ENCODE measurements around the gene APOO. TPM values are rescaled to one million over a fixed set of nuclear protein-coding genes. Genes with fewer than 3 reads are reported as not detected.
"Not testable (repeated sequence)": the region's sequence is repeated elsewhere in the genome, so short reads cannot be mapped to it uniquely, and the experiment has no call there.

Gene APOO
- total and polyA plus RNA-seq, 7 experiments from 2014 or later = 5.4 to 21.2 (median 13.9) TPM

DNA sequence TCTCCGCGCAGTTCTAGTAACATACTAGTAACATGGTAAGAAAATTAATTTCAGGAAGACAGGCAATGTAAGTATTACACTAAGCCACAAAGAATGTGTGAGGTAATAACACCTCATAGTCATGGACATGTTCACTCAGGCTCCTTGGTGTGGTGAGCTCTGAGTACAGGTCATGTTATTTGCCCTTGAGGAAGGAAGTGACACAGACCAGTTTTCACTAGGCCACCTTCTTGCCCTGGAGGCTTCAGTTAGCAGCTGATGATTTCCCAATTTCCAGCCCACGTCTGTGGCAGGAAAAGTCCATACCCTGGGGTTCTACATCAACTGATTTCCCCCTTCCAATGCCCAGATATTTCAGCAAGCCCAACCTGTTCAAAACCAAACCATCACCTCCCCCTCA, 6.7 kb downstream of the APOO start:
- no peaks in the 10 kb centered on the region for H3K27me3 ChIP-seq (ENCODE audit: control insufficient read depth in 2 of 2, insufficient read depth in 2 of 2, low read length in 2 of 2)
- DNase-seq (no peak), ATAC-seq (peak; percentile 69)
- H3K36me3 ChIP-seq (ENCODE audit: control insufficient read depth in 2 of 3, insufficient read depth in 3 of 3, low read length in 3 of 3) = no peaks in the 10 kb centered on the region
- POLR2A ChIA-PET = interaction anchor here (0.7 to 2.1 kb wide), 3 partner anchors 118 to 125 kb away, joined by 3 to 16 read pairs (median 4); partner anchors contain the start of gene SAT1
- no peaks in the 10 kb centered on the region for H3K27me3 Mint-ChIP-seq
- no peak overlapping the region for H3K4me3 ChIP-seq (ENCODE audit: low read length)
- no peak overlapping the region for H3K27ac ChIP-seq (ENCODE audit: low read depth, low read length)
- CTCF ChIA-PET = interaction anchor here (0.6 to 3.2 kb wide), 16 partner anchors 22 to 292 kb away, joined by 3 to 36 read pairs (median 4); partner anchors contain the start of gene SAT1
- H3K36me3 Mint-ChIP-seq = peaks cover 0 to 3% (median 0%) of the 10 kb centered on the region in 5 donors
- intact Hi-C loops (cut with micrococcal nuclease) = loop anchor here in 1 of 2 donors (10.0 kb wide), 1 partner anchor 236 kb away; the partner anchor contains the start of gene PRDX4
- H3K9me3 Mint-ChIP-seq = no peaks in the 10 kb centered on the region
- no peak overlapping the region for H3K4me3 Mint-ChIP-seq
- H3K4me1 Mint-ChIP-seq = peaks cover 0 to 6% (median 0%) of the 10 kb centered on the region in 7 donors
- no peaks in the 10 kb centered on the region for H3K9me3 ChIP-seq (ENCODE audit: control insufficient read depth in 2 of 3, low read length in 3 of 3)
- H3K27ac Mint-ChIP-seq = no peak overlapping the region
- H3K4me1 ChIP-seq (ENCODE audit: control insufficient read depth in 2 of 2, insufficient read depth in 2 of 2, low read length in 2 of 2) = no peaks in the 10 kb centered on the region

DNA sequence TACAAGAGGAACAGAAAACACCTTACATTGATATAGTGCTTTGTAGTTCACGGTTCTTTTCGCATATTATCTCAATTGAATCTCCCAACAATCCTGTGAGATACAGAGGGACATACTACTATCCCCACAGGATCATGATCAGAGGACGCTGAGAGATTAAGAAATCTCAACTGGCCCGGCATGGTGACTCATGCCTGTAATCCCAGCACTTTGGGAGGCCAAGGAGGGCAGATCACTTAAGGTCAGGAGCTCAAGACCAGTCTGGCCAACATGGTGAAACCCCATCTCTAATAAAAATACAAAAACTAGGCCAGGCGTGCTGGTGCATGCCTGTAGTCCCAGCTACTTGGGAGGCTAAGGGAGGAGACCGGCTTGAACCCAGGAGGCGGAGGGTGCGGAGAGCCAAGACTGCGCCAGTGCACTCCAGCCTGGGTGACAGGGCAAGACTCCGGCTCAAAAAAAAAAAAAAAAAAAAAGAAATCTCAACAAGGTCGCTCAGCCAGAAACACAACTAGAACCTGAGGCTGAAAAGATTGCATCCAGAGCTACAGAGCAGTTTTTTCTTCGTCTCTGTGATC, 7.4 kb downstream of the APOO start:
- CTCF ChIA-PET = interaction anchor here (0.6 to 1.6 kb wide), 3 partner anchors 119 to 342 kb away, joined by 3 to 5 read pairs (median 3); no protein-coding TSS in a partner anchor
- DNase-seq = no peak
- Mint-ChIP-seq H3K27me3 (no peaks in the 10 kb centered on the region), H3K27ac (no peak overlapping the region), H3K4me1 (peaks cover 0 to 6% (median 0%) of the 10 kb centered on the region in 7 donors), H3K9me3 (no peaks in the 10 kb centered on the region), H3K36me3 (peaks cover 0 to 3% (median 0%) of the 10 kb centered on the region in 5 donors), H3K4me3 (no peak overlapping the region)
- Histone ChIP-seq H3K36me3 (ENCODE audit: control insufficient read depth in 2 of 3, insufficient read depth in 3 of 3, low read length in 3 of 3) (no peaks in the 10 kb centered on the region), H3K27ac (ENCODE audit: low read depth, low read length) (no peak overlapping the region), H3K27me3 (ENCODE audit: control insufficient read depth in 2 of 2, insufficient read depth in 2 of 2, low read length in 2 of 2) (no peaks in the 10 kb centered on the region), H3K9me3 (ENCODE audit: control insufficient read depth in 2 of 3, low read length in 3 of 3) (no peaks in the 10 kb centered on the region), H3K4me3 (ENCODE audit: low read length) (no peak overlapping the region), H3K4me1 (ENCODE audit: control insufficient read depth in 2 of 2, insufficient read depth in 2 of 2, low read length in 2 of 2) (no peaks in the 10 kb centered on the region)
- intact Hi-C loops (cut with micrococcal nuclease) = loop anchor here in 1 of 2 donors (10.0 kb wide), 1 partner anchor 236 kb away; the partner anchor contains the start of gene PRDX4
- POLR2A ChIA-PET = no interaction called here
- ATAC-seq = no peak

DNA sequence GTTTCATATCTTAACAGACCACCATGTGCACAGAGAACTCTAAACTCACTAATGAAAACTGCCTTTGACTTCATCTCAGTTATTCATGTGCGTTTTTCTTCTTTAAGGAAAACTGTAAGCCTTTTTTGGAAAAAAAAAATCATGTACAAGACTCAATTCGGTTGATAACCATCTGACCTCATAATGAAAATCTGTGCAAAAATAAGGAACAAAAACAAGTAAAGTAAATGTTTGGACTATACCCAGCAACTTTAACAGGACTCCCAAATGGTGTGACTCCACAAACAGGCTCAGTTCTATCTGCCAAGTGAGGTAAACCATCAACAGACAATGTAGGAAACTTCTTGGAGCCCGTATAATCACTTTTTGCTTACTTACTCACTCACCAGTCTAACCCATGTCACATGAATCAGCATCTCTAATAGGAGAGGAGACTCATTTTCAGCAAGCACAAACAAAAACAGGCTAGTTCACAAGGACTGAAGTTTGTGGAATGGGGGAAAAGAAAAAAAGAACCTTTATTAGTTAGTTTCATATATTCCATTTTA, 9.3 kb downstream of the APOO start:
- no peak for ATAC-seq

DNA sequence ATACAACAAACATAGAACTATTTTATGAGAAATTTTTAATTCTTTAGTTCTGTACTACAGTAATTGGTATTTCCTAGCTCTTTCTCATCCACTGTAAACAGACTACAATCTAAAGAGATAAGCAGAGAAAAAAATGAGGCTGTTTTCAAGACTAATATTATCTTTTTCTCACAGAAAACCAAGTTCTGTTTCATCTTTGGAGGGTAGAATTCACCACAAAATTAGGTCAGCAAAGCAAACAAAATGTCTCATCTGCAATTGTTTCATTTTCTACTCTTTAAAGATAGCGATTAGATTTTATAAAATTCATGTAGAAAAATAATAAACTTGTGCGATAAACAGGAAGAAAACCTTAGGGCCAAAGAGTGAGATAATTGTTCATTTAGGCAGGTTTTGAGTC, 10.8 kb downstream of the APOO start:
- Histone ChIP-seq H3K27ac (ENCODE audit: low read depth, low read length) (no peak overlapping the region), H3K27me3 (ENCODE audit: control insufficient read depth in 2 of 2, insufficient read depth in 2 of 2, low read length in 2 of 2) (no peaks in the 10 kb centered on the region), H3K4me3 (ENCODE audit: low read length) (no peak overlapping the region), H3K9me3 (ENCODE audit: control insufficient read depth in 2 of 3, low read length in 3 of 3) (no peaks in the 10 kb centered on the region), H3K4me1 (ENCODE audit: control insufficient read depth in 2 of 2, insufficient read depth in 2 of 2, low read length in 2 of 2) (no peaks in the 10 kb centered on the region), H3K36me3 (ENCODE audit: control insufficient read depth in 2 of 3, insufficient read depth in 3 of 3, low read length in 3 of 3) (no peaks in the 10 kb centered on the region)
- POLR2A ChIA-PET = interaction anchor here (0.6 kb wide), 1 partner anchor 203 kb away, joined by 3 read pairs; no protein-coding TSS in a partner anchor
- intact Hi-C loops (cut with micrococcal nuclease) = no loop called here
- ATAC-seq = no peak
- H3K36me3 Mint-ChIP-seq = no peaks in the 10 kb centered on the region
- H3K4me3 Mint-ChIP-seq = no peak overlapping the region
- no peak for DNase-seq
- peaks cover 0 to 3% (median 0%) of the 10 kb centered on the region in 7 donors for H3K4me1 Mint-ChIP-seq
- H3K27ac Mint-ChIP-seq = no peak overlapping the region
- H3K9me3 Mint-ChIP-seq = no peaks in the 10 kb centered on the region
- CTCF ChIA-PET = no interaction called here
- H3K27me3 Mint-ChIP-seq = no peaks in the 10 kb centered on the region

More for the DNA sequence above, 9.3 kb downstream of the APOO start:
- Mint-ChIP-seq H3K36me3 (no peaks in the 10 kb centered on the region), H3K27ac (no peak overlapping the region), H3K4me3 (no peak overlapping the region), H3K4me1 (peaks cover 0 to 3% (median 0%) of the 10 kb centered on the region in 7 donors), H3K27me3 (no peaks in the 10 kb centered on the region), H3K9me3 (no peaks in the 10 kb centered on the region)
- intact Hi-C loops (cut with micrococcal nuclease) = no loop called here
- Histone ChIP-seq H3K4me1 (ENCODE audit: control insufficient read depth in 2 of 2, insufficient read depth in 2 of 2, low read length in 2 of 2) (no peaks in the 10 kb centered on the region), H3K36me3 (ENCODE audit: control insufficient read depth in 2 of 3, insufficient read depth in 3 of 3, low read length in 3 of 3) (no peaks in the 10 kb centered on the region), H3K4me3 (ENCODE audit: low read length) (no peak overlapping the region), H3K27me3 (ENCODE audit: control insufficient read depth in 2 of 2, insufficient read depth in 2 of 2, low read length in 2 of 2) (no peaks in the 10 kb centered on the region), H3K9me3 (ENCODE audit: control insufficient read depth in 2 of 3, low read length in 3 of 3) (no peaks in the 10 kb centered on the region), H3K27ac (ENCODE audit: low read depth, low read length) (no peak overlapping the region)
- ChIA-PET POLR2A (no interaction called here), CTCF (no interaction called here)
- no peak for DNase-seq

DNA sequence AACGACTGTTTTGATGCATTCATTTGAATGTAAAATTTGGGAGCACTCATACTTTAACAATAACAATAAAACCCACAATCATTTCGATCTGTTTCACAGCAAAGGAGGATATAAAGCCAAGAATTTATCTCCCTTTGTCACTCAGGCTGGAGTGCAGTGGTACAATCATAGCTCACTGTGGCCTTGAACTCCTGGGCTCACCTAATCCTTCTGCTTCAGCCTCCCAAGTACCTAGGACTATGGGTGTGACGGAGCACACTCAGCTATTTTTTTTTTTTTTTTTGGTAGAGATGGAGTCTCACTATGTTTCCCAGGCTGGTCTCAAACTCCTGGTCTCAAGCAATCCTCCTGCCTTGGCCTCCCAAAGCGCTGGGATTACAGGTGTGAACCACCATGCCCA, 11.2 kb downstream of the APOO start:
- ATAC-seq; H3K4me1 ChIP-seq (ENCODE audit: control insufficient read depth in 2 of 2, insufficient read depth in 2 of 2, low read length in 2 of 2); DNase-seq; H3K27ac Mint-ChIP-seq; H3K4me3 ChIP-seq (ENCODE audit: low read length); H3K9me3 Mint-ChIP-seq; H3K27me3 Mint-ChIP-seq; H3K4me3 Mint-ChIP-seq; H3K27ac ChIP-seq (ENCODE audit: low read depth, low read length); H3K36me3 Mint-ChIP-seq; H3K36me3 ChIP-seq (ENCODE audit: control insufficient read depth in 2 of 3, insufficient read depth in 3 of 3, low read length in 3 of 3); H3K27me3 ChIP-seq (ENCODE audit: control insufficient read depth in 2 of 2, insufficient read depth in 2 of 2, low read length in 2 of 2); intact Hi-C loops (cut with micrococcal nuclease); CTCF ChIA-PET; H3K9me3 ChIP-seq (ENCODE audit: control insufficient read depth in 2 of 3, low read length in 3 of 3); H3K4me1 Mint-ChIP-seq; POLR2A ChIA-PET: not testable (repeated sequence)

DNA sequence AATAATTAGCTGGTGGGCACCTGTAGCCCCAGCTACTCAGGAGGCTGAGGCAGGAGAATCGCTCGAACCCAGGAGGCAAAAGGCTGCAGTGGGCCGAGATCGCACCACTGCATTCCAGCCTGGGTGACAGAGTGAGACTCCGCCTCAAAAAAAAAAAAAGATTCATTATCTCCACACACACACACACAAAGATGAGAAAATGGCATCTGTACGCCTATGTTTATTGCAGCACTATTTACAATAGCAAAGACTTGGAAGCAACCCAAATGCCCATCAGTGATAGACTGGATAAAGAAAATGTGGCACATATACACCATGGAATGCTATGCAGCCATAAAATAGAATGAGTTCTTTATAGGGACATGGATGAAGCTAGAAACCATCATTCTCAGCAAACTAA, 12.7 kb downstream of the APOO start:
- H3K27me3 Mint-ChIP-seq; H3K4me3 ChIP-seq (ENCODE audit: low read length); H3K36me3 Mint-ChIP-seq; H3K4me1 ChIP-seq (ENCODE audit: control insufficient read depth in 2 of 2, insufficient read depth in 2 of 2, low read length in 2 of 2); H3K36me3 ChIP-seq (ENCODE audit: control insufficient read depth in 2 of 3, insufficient read depth in 3 of 3, low read length in 3 of 3); POLR2A ChIA-PET; H3K27me3 ChIP-seq (ENCODE audit: control insufficient read depth in 2 of 2, insufficient read depth in 2 of 2, low read length in 2 of 2); CTCF ChIA-PET; H3K9me3 Mint-ChIP-seq; H3K27ac Mint-ChIP-seq; H3K9me3 ChIP-seq (ENCODE audit: control insufficient read depth in 2 of 3, low read length in 3 of 3); DNase-seq; H3K4me3 Mint-ChIP-seq; H3K4me1 Mint-ChIP-seq; intact Hi-C loops (cut with micrococcal nuclease); ATAC-seq; H3K27ac ChIP-seq (ENCODE audit: low read depth, low read length): not testable (repeated sequence)

DNA sequence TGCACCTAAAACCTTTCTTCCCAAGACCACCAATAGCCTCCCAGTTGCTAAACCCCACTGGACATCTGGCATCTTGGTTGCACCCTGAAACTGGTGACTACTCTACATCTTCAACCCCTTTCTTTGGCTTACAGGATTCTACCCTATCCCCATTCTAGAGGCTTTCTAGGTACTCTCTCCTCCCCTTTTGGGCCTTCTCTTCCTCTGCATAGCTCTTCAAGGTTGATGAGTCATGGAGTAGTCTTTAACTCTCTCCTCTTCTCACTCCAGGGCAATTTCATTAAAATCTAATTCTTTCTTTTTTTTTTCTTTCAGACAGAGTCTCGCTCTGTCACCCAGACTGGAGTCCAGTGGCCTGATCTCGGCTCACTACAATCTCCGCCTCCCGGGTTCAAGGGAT, 16.8 kb downstream of the APOO start:
- POLR2A ChIA-PET = interaction anchor here (0.6 kb wide), 1 partner anchor 18 kb away, joined by 3 read pairs; no protein-coding TSS in a partner anchor
- Histone ChIP-seq H3K27me3 (ENCODE audit: control insufficient read depth in 2 of 2, insufficient read depth in 2 of 2, low read length in 2 of 2) (no peaks in the 10 kb centered on the region), H3K27ac (ENCODE audit: low read depth, low read length) (no peak overlapping the region)

More for the DNA sequence above, 16.8 kb downstream of the APOO start:
- peaks cover 0 to 4% (median 0%) of the 10 kb centered on the region in 5 donors for H3K36me3 Mint-ChIP-seq
- CTCF ChIA-PET = interaction anchor here (0.6 kb wide), 1 partner anchor 274 kb away, joined by 4 read pairs; no protein-coding TSS in a partner anchor
- Histone ChIP-seq H3K9me3 (ENCODE audit: control insufficient read depth in 2 of 3, low read length in 3 of 3) (no peaks in the 10 kb centered on the region), H3K4me1 (ENCODE audit: control insufficient read depth in 2 of 2, insufficient read depth in 2 of 2, low read length in 2 of 2) (no peaks in the 10 kb centered on the region), H3K36me3 (ENCODE audit: control insufficient read depth in 2 of 3, insufficient read depth in 3 of 3, low read length in 3 of 3) (no peaks in the 10 kb centered on the region), H3K4me3 (ENCODE audit: low read length) (no peak overlapping the region)
- no peak overlapping the region for H3K27ac Mint-ChIP-seq
- no peaks in the 10 kb centered on the region for H3K27me3 Mint-ChIP-seq
- peaks cover 0 to 2% (median 0%) of the 10 kb centered on the region in 7 donors for H3K4me1 Mint-ChIP-seq
- ATAC-seq (no peak), DNase-seq (no peak)
- H3K9me3 Mint-ChIP-seq = no peaks in the 10 kb centered on the region
- H3K4me3 Mint-ChIP-seq = no peak overlapping the region
- intact Hi-C loops (cut with micrococcal nuclease) = no loop called here
